Stimulated activated CD4-positive, alpha-beta T cell treated with anti-CD3 and anti-CD28 coated beads, Interleukin-1b, Interleukin-23, amount 100 ng/mL, for 4 hours (primary cell): ENCODE data around the gene COA8.
"Not testable (repeated sequence)": the region's sequence is repeated elsewhere in the genome, so short reads cannot be mapped to it uniquely, and the experiment has no call there.

Source experiments
- DNase-seq, 2 donors: peaks; one replicate each; pipeline ENCODE4 v3.0.0-alpha.2; 2020; ENCODE audit warnings: low read depth in 2 of 2

Gene COA8

GRCh38 chr14:103569408-103569807 is 6.6 kb downstream of the COA8 start:
- no peak for DNase-seq

GRCh38 chr14:103574104-103574503 is 11.3 kb downstream of the COA8 start:
- DNase-seq, result no peak

- no peak for DNase-seq
Observed at GRCh38 chr14:103574707-103575285, 12.0 kb downstream of the COA8 start.

- no peak for DNase-seq
Observed at GRCh38 chr14:103576371-103577024, 13.7 kb downstream of the COA8 start.

GRCh38 chr14:103578401-103579075 is 15.8 kb downstream of the COA8 start:
- no peak for DNase-seq

- no peak for DNase-seq
Observed at GRCh38 chr14:103581206-103581605, 18.4 kb downstream of the COA8 start.

- no peak for DNase-seq
Observed at GRCh38 chr14:103581954-103582703, 19.4 kb downstream of the COA8 start.

- no peak for DNase-seq
Observed at GRCh38 chr14:103584326-103584915, 21.7 kb downstream of the COA8 start.

- no peak for DNase-seq
Observed at GRCh38 chr14:103593577-103593976, 30.8 kb downstream of the COA8 start.

- no peak for DNase-seq
Observed at GRCh38 chr14:103594265-103594664, 31.5 kb downstream of the COA8 start.

- DNase-seq, result no peak
Observed at GRCh38 chr14:103597623-103598377, 35.0 kb downstream of the COA8 start.

GRCh38 chr14:103600503-103600902 is 37.7 kb downstream of the COA8 start:
- no peak for DNase-seq

- DNase-seq, result no peak
Observed at GRCh38 chr14:103604620-103605019, 41.9 kb downstream of the COA8 start.

- DNase-seq, result no peak
Observed at GRCh38 chr14:103606963-103607668, 44.4 kb downstream of the COA8 start.

- no peak for DNase-seq
Observed at GRCh38 chr14:103607822-103608221, 45.1 kb downstream of the COA8 start.

GRCh38 chr14:103609081-103609480 is 46.3 kb downstream of the COA8 start:
- DNase-seq, result not testable (repeated sequence)

- no peak for DNase-seq
Observed at GRCh38 chr14:103611215-103611614, 48.5 kb downstream of the COA8 start.

GRCh38 chr14:103613517-103613916 is 50.8 kb downstream of the COA8 start:
- no peak for DNase-seq

- no peak for DNase-seq
Observed at GRCh38 chr14:103616635-103617300, 54.0 kb downstream of the COA8 start.

- no peak for DNase-seq
Observed at GRCh38 chr14:103619057-103619456, 56.3 kb downstream of the COA8 start.
